Smooth muscle cell of the brain vasculature (primary cell): ENCODE measurements around the gene DNAL1.
"Not testable (repeated sequence)": the region's sequence is repeated elsewhere in the genome, so short reads cannot be mapped to it uniquely, and the experiment has no call there.

Experiments
- DNase-seq: peaks from one replicate; pipeline ENCODE4 v3.0.0-alpha.2; 2012; ENCODE audit warnings: low read depth, low spot score

Gene DNAL1

GRCh38 chr14:73640796-73641365, 3.9 kb upstream of the DNAL1 start:
- DNase-seq = no peak

DNA sequence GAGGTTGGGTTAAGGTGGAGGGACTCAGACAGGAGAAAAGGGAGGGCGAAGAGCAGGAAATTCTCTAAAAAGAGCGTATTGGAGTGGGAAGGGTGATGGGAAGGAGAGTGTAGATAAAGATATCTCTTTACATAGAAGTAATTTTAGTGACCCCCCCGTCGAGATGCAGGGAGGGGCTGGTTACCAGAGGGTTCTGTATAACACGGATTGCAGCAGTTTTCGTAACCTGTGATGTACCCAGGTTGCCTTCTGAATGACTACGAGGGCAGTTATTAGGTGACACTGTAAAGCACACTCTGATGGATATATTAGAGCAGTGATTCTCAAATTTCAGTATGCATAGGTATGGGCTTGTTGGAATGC, 443 bp downstream of the DNAL1 start:
- no peak for DNase-seq

DNA sequence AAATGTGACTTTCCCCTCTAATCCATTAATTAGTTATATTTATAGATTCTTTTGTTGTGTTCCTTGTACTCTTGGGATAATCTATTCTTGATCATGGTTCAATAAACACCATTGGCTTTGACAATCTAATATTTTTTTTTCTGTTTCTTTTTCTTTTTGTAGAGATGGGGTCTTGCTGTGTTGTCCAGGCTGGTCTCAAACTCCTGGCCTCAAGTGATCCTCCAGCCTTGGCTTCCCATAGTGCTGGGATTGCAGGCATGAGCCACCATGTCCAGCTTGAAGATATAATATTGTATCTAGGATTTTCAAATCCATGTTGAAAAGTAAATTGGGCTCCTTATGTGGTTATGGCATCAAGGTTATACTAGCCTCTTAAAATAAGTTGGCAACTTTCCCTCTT, 6.2 kb downstream of the DNAL1 start:
- DNase-seq = no peak

- DNase-seq = no peak
Measured at GRCh38 chr14:73655851-73656250, 11.1 kb downstream of the DNAL1 start.

DNA sequence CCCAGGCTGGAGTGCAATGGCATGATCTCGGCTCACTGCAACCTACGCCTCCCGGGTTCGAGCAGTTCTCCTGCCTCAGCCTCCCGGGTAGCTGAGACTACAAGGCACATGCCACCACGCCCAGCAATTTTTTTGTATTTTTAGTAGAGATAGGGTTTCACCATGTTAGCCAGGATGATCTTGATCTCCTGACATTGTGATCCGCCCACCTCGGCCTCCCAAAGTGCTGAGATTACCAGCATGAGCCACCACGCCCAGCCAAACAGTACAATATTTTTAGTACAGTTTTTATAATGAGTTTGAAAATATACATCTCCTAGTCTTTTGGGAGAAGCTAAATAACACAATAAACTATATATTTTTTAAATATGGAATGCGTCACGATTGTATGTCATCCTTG, 14.4 kb downstream of the DNAL1 start:
- DNase-seq = not testable (repeated sequence)

GRCh38 chr14:73660511-73660910, 15.7 kb downstream of the DNAL1 start:
- DNase-seq = no peak

- DNase-seq = no peak
Measured at GRCh38 chr14:73661872-73662271, 17.1 kb downstream of the DNAL1 start.

DNA sequence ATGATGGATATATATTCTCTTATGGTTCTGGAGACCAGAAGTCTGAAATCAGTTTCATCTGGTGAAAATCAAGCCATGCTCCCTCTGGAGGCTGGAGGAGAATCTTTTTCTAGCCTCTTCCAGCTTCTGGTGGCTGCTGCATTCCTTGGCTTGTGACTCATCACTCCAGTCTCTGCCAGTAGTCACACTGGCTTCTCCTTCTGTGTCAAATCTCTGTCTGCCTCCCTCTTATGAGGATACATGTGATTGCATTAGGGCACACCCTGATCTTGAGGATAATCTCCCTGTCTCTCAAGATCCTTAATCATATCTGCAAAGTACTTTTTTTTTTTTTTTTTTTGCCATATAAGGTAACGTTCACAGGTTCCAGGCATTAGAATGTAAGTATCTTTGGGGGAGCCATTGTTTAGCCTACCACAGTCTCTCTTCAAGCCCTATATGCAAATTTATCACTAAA, 17.7 kb downstream of the DNAL1 start:
- DNase-seq = peak; percentile 43

DNA sequence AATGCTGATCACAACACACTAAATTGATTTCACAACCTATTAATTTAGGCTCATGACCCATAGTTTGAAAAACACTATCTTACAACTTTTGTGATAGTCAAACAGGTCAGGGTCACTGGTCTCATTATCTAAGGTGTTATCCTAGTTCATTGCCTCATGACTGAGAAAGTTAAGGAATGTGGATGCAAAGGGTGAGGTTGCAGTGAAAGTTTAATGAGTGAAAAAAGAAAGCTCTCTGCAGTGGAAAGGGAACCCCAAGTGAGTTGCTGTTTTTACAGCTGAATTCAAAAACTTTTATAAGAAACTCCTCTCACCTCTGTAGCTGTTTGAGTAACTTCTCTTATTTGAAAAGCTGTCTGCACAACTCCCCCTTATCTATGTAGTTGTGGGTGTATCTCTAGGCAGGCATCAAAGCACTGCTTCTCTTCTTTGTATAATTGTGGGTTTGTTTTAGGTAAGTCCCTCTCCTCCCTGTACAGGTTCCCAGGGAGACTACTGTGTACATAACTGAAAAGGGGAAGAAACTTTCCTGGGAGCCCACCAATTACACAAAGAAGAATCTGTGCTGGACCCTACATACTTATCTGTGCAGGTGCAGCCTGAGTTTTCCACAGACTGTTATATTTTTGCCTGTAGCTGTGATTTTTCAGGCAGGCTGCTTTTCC, 18.9 kb downstream of the DNAL1 start:
- no peak for DNase-seq

DNA sequence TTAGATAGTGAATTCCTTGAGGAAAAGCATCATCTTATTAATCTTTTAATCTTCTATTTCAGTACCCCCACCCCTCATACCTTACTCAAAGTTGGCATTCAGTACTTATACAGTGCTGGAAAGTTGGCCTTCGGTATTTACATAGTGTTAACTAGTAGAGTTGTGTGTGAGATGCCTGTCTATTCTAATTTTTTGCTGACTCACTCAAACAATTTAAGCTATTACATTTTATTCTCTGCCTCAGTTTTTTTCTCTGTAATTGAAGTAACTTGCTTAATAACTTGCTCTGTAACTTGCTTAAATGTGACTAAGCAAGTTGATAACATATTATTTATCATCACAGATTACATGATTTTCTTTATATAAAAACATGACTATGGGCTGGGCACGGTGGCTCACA, 20.3 kb downstream of the DNAL1 start:
- no peak for DNase-seq

DNA sequence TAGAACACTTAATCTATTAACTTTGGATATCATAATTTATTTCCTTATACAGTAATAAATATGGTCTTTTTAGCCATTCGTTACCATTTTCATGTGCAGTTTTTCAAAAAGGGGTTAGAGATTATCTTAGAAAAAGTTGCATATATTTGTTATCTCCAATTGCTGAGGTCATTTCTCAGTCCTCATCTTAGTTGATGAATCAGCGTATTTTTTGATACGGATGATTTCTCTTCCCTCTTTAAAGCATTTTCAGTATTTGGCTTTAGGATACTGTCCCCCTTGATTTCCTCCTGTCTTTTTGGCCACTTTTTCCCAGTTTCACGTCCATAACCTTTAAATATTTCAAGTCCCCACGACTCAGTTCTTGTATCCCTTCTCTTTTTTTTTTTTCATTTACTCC, 21.8 kb downstream of the DNAL1 start:
- DNase-seq = no peak

DNA sequence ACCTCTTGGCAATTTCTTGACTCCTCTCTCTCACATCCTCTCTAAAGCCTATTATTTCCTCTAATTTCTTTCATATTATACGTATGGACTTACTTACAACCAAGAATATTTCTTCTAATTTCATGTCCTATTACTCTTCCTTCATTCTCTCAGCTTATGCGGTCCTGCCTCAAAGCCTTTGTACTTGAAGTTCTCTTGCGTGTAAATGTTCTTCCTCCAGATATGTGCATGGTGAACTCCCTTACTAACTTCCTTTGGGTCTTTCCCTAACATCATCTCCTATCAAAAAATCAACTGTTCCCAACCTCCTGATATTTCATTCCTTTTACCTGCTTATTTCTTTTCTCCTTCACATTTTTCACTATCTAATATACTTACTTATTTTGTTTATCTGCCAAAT, 23.1 kb downstream of the DNAL1 start:
- DNase-seq = no peak

DNA sequence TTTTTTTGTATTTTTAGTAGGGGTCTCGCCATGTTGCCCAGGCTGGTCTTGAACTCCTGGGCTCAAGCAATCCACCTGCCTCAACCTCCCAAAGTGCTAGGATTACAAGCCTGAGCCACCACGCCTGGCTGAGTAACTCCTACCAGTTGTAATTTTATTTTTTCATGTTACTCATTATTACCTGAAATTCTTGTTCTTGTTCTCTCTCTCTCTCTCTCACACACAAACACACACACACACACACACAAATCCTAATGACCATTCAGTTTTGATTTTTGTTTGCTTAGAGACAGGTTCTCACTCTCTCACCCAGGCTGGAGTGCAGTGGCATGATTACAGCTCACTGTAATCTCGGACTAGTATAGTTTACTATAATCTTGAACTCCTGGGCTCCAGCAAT, 30.2 kb downstream of the DNAL1 start:
- DNase-seq = no peak

DNA sequence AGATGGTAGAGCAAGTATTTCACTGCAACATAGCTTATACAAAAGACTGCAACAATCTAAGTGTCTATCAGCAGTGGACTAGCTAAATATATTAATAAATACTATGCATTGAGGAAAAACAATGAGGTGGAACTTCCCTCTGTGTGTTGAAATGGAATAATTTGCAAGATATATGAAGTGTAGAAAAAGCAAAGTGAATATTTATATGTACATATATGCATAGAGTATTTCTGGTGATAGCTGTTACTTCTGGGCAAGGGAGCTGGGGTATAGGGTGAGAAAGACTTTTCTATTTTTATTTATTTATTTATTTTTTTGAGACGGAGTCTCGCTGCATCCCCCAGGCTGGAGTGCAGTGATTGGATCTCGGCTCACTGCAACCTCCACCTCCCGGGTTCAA, 33.9 kb downstream of the DNAL1 start:
- no peak for DNase-seq

DNA sequence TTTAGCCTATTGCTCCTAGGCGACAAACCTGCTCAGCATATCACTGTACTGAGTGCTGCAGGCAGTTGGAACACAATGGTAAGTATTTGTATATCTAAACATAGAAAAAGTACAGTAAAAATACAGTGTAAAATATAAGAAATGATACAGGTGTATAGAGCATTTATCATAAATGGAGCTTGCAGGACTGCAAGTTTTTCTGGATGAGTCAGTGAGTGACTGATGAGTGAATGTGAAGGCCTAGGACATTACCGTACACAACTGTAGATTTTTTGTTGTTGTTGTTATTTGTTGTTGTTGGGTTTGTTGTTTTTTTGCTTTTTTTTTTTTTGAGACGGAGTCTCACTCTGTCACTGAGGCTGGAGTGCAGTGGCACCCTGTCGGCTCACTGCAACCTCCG, 36.0 kb downstream of the DNAL1 start:
- DNase-seq = no peak

DNA sequence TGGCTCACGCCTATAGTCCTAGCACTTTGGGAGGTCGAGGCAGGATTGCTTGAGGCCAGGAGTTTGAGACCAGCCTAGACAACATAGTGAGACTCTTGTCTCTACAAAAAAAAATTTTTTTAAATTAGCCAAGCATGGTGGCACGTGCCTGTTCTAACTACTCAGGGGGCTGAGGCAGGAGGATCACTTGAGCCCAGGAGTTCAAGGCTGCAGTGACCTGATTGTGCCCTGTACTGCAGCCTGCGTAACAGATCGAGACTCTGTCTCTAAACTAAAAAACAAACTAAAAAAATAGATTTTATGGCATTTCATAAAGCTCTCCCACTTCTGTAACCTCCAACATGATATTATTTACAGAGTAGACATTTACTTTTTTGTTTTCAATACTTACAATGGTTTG, 39.8 kb downstream of the DNAL1 start:
- DNase-seq = no peak

GRCh38 chr14:73685328-73685727, 40.5 kb downstream of the DNAL1 start:
- DNase-seq = no peak

- no peak for DNase-seq
Measured at GRCh38 chr14:73686901-73687300, 42.1 kb downstream of the DNAL1 start.

- no peak for DNase-seq
Measured at GRCh38 chr14:73694083-73694482, 49.3 kb downstream of the DNAL1 start.

GRCh38 chr14:73695082-73695481, 50.3 kb downstream of the DNAL1 start:
- no peak for DNase-seq

GRCh38 chr14:73695997-73696396, 51.2 kb downstream of the DNAL1 start:
- DNase-seq = no peak

DNA sequence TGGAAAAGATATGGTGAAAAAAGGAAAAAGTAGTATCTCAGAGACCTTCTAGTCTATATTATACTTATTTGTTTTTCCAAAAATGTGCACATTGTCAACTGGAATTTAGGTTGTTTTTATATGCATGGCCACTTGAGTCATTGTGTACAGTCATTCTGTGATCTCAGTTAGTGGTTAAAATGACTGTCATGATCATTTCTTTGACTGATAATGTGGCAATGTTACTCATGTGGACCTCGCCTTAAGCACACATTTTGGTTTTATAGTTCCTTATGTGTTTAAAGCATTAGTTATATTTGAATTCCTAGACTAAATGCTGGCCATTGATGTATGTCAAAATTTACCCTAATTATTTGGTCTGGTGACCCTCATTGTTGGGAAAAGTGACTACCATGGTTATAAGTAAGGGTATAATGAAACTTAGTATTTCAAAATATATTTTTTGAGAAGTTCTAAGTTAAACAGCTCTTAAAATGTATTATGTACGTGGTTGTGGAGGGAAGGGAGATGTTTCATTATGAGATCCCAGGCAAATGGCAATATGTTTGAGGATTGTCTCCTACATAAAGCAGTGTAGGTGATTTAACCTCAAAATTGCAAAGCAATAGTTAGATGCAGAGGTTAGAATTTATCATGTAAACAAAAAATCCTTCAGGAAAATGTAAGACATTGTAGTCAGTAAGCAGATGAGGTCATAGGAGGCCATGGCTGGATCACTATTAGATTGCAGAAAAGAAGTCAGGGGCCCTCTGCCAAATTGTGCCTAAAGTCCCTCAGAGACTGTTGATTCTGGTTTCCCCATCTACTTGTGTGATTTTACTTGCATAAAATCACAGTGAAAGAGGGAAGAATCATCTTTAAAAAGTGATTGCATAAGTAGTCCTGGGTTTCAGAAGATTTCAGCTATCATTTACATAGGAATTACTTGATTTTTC, 51.9 kb downstream of the DNAL1 start:
- no peak for DNase-seq

GRCh38 chr14:73700325-73700724, 55.5 kb downstream of the DNAL1 start:
- no peak for DNase-seq
